SK-N-SH treated with all-trans-retinoic acid at 6 μM for 48 hours (cell line): ENCODE data around the gene OR2B2.

ENCODE experiments used
- ARNTL ChIP-seq: fragments of 450-650 bp; formaldehyde crosslinking; IDR thresholded peaks from 2 replicates; pipeline ENCODE4 v1.5.0; 2020; ENCODE audit warnings: low read depth, mild to moderate bottlenecking, moderate library complexity, borderline replicate concordance
- CSDC2 ChIP-seq: fragments of 250-450 bp; sonication (Bioruptor Pico); IDR thresholded peaks from 2 replicates; pipeline ENCODE4 v1.5.0; 2020; ENCODE audit warnings: mild to moderate bottlenecking, moderate library complexity
- ESRRG ChIP-seq: fragments of 250-450 bp; sonication (Bioruptor Pico); IDR thresholded peaks from 2 replicates; pipeline ENCODE4 v1.6.1; 2021; ENCODE audit warnings: mild to moderate bottlenecking
- OSR1 ChIP-seq: fragments of 250-450 bp; sonication (Bioruptor Pico); IDR thresholded peaks from 2 replicates; pipeline ENCODE4 v1.8.0; 2022; ENCODE audit warnings: moderate library complexity, mild to moderate bottlenecking, inconsistent platforms
- PATZ1 ChIP-seq: fragments of 250-450 bp; sonication (Bioruptor Pico); IDR thresholded peaks from 2 replicates; pipeline ENCODE4 v1.8.0; 2020; ENCODE audit warnings: mild to moderate bottlenecking, moderate library complexity, borderline replicate concordance
- POU6F1 ChIP-seq: fragments of 250-450 bp; sonication (Bioruptor Pico); IDR thresholded peaks from 2 replicates; pipeline ENCODE4 v1.8.0; 2021; ENCODE audit warnings: low read depth, mild to moderate bottlenecking, moderate library complexity, borderline replicate concordance
- SNAI2 ChIP-seq: fragments of 250-450 bp; sonication (Bioruptor Pico); IDR thresholded peaks from 2 replicates; pipeline ENCODE4 v1.5.0; 2020; ENCODE audit warnings: mild to moderate bottlenecking, moderate library complexity
- TCF4 ChIP-seq: fragments of 250-450 bp; sonication (Bioruptor Pico); IDR thresholded peaks from 2 replicates; pipeline ENCODE4 v1.8.0; 2021; ENCODE audit warnings: mild to moderate bottlenecking, moderate library complexity, borderline replicate concordance
- ZFP3 ChIP-seq: fragments of 250-450 bp; sonication (Bioruptor Pico); IDR thresholded peaks from 2 replicates; pipeline ENCODE4 v1.5.0; 2020; ENCODE audit warnings: mild to moderate bottlenecking, moderate library complexity
- ZFP30 ChIP-seq: fragments of 450-650 bp; formaldehyde crosslinking; IDR thresholded peaks from 2 replicates; pipeline ENCODE4 v1.5.0; 2022; ENCODE audit warnings: mild to moderate bottlenecking, moderate library complexity
- ZNF70 ChIP-seq: fragments of 450-650 bp; formaldehyde crosslinking; IDR thresholded peaks from 2 replicates; pipeline ENCODE4 v1.5.0; 2020; ENCODE audit warnings: mild to moderate bottlenecking, moderate library complexity

- TF ChIP-seq OSR1 (CRISPR knock-in tag) (no peak), ZFP3 (CRISPR knock-in tag) (no peak), TCF4 (CRISPR knock-in tag) (no peak), ZNF70 (CRISPR knock-in tag) (no peak), SNAI2 (CRISPR knock-in tag) (no peak), ESRRG (CRISPR knock-in tag) (no peak), ARNTL (CRISPR knock-in tag) (no peak), POU6F1 (CRISPR knock-in tag) (no peak), PATZ1 (CRISPR knock-in tag) (no peak), ZFP30 (CRISPR knock-in tag) (no peak), CSDC2 (CRISPR knock-in tag) (no peak)
These were observed 22.4 kb downstream of the OR2B2 start for GRCh38 chr6:27889628-27890444.
